ENCODE measurements around the gene ATF7IP2. TPM values are rescaled to one million over a fixed set of nuclear protein-coding genes. Genes with fewer than 3 reads are reported as not detected.

The ATF7IP2 gene
- total and polyA plus RNA-seq, 9 of the 15 experiments (the other 6 are each of a cell fraction or from before 2014, with no cell fraction given), result 131 to 515 (median 196) TPM

- TF ChIP-seq SAFB (IDR thresholded peaks at IDR 0.05; ENCODE audit: borderline replicate concordance, low read depth, low read length) (no peak), ZNF780A (CRISPR knock-in tag; IDR thresholded peaks at IDR 0.05) (no peak), MTA1 (IDR thresholded peaks at IDR 0.05; ENCODE audit: borderline replicate concordance) (peak; percentile 47; the same call in 1 of the 2 replicates), CC2D1A (IDR thresholded peaks at IDR 0.05) (peak; percentile 98; the same call in 1 of the 2 replicates), ZNF175 (CRISPR knock-in tag; IDR thresholded peaks at IDR 0.05; ENCODE audit: low read depth) (peak; percentile 66; the same call in 1 of the 2 replicates), FOXK2 (conservative IDR thresholded peaks at IDR 0.05 in 1 of 2, IDR thresholded peaks at IDR 0.05 in 1 of 2; ENCODE audit: low read depth in 2 of 2) (peak in 1 of 2 experiments; percentile 24; a peak in 1 of 4 replicates), ADNP (tag; IDR thresholded peaks at IDR 0.05) (no peak), GABPB1 (CRISPR knock-in tag; IDR thresholded peaks at IDR 0.05) (peak; percentile 39; the same call in 1 of the 2 replicates), DACH1 (IDR thresholded peaks at IDR 0.05; ENCODE audit: partially characterized antibody) (no peak), CXXC5 (CRISPR knock-in tag; IDR thresholded peaks at IDR 0.05) (peak; percentile 60), MLX (CRISPR knock-in tag; conservative IDR thresholded peaks at IDR 0.05) (no peak), ELF2 (CRISPR knock-in tag; IDR thresholded peaks at IDR 0.05) (no peak)
- TF ChIP-seq, protein P1, sequence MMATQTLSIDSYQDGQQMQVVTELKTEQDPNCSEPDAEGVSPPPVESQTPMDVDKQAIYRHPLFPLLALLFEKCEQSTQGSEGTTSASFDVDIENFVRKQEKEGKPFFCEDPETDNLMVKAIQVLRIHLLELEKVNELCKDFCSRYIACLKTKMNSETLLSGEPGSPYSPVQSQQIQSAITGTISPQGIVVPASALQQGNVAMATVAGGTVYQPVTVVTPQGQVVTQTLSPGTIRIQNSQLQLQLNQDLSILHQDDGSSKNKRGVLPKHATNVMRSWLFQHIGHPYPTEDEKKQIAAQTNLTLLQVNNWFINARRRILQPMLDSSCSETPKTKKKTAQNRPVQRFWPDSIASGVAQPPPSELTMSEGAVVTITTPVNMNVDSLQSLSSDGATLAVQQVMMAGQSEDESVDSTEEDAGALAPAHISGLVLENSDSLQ (IDR thresholded peaks at IDR 0.05), result peak; percentile 31; the same call in 1 of the 2 replicates
- TF ChIP-seq, protein P2, sequence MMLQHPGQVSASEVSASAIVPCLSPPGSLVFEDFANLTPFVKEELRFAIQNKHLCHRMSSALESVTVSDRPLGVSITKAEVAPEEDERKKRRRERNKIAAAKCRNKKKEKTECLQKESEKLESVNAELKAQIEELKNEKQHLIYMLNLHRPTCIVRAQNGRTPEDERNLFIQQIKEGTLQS (IDR thresholded peaks at IDR 0.05), result peak; percentile 90
- TF ChIP-seq, protein P2 (CRISPR knock-in tag; conservative IDR thresholded peaks at IDR 0.05), result peak; percentile 77; the same call in 1 of the 2 replicates
- TF ChIP-seq, protein P3, sequence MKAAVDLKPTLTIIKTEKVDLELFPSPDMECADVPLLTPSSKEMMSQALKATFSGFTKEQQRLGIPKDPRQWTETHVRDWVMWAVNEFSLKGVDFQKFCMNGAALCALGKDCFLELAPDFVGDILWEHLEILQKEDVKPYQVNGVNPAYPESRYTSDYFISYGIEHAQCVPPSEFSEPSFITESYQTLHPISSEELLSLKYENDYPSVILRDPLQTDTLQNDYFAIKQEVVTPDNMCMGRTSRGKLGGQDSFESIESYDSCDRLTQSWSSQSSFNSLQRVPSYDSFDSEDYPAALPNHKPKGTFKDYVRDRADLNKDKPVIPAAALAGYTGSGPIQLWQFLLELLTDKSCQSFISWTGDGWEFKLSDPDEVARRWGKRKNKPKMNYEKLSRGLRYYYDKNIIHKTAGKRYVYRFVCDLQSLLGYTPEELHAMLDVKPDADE (conservative IDR thresholded peaks at IDR 0.05; ENCODE audit: control insufficient read depth, low read depth, low read length), result peak; percentile 83; the same call in 1 of the 2 replicates
These were observed 111.6 kb downstream of the ATF7IP2 start (continued) for GRCh38 chr16:10497132-10498101.
